ENCODE data around the gene CBY1.
A peak's percentile ranks its signal among the peaks of the same experiment; 100 is the strongest.

The CBY1 gene

DNA sequence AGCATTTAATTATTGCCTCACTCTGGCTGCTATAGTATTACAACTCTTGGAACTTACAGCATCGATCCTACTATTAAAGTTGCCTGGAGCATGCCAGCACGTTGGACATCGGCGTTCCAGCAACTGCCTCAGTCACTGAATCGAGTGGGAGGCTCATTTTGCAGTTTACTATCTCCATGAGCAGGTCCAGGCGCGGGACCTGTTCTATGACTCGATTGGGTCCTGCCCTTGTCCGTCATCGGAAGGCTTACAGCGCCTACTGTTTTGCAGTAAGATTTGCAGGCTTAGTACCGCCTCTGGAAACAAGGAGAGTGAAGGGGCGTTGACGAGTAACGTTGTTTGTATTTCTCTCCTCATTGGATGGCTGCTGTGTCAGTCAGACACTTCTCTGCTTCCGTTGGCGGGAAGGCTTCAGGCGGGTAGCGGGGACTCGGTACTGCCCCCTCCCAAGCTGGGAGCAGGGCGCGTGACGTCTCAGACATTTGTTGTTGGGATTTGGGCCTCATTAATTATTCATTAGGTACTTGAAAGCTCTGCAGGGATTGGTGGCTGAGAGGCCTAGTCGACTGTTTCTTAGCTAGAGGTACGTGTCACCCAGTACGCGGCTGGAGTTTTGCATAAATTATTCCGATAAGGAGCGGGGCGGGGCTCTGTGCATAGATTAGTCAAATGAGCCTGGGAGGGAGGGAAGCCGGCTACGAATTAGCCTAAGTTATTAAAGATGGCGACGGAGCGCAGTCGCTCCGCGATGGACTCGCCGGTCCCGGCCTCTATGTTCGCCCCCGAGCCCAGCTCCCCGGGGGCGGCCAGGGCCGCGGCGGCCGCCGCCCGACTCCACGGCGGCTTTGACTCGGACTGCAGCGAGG, 49.0 kb downstream of the CBY1 start, which contains the start of gene GTPBP1:
TSS of gene GTPBP1 (plus strand) at position 710 of the 866 bp plus-strand sequence. CDS start at position 722, 12 bp downstream.
- DNase-seq: peak; percentile 99

DNA sequence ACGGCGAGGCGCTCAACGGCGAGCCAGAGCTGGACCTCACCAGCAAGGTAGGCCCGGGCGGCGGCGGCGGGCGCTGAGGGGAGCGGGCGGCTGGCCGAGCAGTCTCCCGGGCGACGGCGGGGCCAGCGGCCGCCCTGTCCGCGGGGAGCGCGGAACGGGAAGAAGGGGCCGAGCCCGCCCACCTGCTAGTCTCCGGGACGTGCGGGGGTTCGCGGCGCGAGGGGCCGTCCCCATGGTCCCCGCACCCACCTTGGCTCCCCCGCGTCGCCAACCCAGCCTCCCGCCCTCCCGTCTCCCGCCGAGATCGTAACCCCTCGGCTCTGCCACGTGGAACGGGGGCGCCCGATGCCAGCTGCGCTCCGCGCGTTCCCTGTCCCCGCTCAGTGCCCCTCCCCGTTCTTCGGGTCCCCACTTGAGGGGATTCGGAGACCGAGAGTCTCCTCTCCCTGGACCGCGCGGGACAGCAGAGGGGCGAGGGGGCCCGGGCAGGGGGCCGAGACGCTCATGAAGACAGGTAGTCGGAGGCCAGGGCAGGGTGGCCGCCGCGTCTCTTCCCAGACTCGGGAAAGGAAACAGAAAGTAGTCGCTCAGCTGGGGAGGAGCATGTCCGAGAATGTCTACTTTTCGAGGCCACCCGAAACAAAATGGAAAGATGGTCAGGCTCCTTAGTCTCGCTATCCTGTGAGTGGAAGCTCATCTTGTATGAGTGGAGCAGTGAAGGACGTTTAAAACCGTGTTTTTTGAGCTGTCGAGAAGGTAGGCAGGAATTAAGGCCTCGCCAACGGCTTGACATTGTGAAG, 49.9 kb downstream of the CBY1 start:
- no peak for DNase-seq

DNA sequence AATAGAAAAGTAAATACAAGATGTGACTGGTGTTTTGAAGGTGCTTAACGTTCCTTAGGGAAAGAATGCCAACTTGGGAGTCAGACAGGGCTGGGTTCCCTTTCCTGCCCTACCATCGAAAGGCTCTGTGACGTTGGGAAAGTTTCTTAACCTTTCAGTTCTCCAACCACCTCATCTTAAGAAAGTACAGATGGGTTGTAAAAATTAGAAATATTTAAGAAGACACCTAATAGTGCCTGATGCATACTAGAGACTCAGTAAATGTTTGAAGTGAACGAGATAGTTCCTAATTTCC, 50.4 kb downstream of the CBY1 start:
- DNase-seq: no peak

DNA sequence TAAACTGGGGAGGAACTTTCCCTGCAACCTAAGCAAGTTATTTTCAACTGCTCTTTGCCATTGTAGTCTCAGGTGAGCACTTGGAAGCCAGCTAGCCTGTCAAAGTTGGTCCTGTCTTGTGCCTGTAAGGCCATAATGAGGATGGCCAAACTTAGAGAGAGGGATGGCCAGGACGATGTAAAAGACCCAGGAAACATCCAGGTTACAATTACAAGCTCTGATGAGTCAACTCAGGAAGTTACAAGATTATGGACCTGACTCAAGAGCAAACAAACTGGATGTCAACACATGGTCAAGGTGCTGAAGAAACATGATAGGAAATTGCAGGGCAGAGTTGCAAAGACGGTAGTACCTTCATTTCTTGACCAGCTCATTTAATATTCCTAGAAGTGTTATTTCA, 50.9 kb downstream of the CBY1 start:
- DNase-seq: no peak

DNA sequence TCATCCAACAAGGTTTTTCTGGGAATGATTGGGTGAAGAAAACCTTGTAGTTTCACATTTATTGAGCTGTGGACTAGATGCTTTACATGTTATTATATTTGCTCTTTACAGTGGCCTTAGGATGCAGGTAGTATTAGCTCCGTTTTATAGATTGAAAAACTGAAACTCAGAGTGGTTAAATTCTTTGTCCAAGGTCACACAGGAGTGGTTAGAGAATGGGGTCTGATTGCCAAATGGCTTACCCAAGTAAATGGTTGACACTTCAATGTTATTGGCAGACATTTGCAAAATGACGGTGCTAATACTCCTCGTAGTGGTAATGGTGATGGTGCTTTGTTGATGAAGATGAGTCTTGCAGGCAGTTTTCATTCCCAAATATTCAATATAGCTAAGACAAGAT, 51.5 kb downstream of the CBY1 start:
- no peak for DNase-seq

DNA sequence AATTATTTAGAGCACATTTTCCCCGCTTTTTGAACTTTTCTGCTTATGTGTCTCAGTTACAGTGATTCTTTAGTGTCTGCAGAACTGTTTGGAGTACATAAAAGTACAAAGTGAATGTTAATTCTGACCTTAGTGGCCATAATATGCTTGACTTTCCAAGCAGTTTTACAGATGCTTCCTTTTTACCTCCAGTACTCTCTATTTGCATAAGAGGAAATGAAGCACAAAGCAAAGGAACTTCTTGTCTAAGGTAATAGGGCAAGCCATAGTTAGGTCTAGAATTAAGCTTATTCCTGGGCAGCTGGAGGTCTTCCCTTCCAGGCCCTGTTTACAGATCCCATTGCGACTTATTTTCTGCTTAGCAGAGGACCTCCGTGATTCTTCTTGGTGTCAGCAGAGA, 52.9 kb downstream of the CBY1 start:
- DNase-seq: no peak

DNA sequence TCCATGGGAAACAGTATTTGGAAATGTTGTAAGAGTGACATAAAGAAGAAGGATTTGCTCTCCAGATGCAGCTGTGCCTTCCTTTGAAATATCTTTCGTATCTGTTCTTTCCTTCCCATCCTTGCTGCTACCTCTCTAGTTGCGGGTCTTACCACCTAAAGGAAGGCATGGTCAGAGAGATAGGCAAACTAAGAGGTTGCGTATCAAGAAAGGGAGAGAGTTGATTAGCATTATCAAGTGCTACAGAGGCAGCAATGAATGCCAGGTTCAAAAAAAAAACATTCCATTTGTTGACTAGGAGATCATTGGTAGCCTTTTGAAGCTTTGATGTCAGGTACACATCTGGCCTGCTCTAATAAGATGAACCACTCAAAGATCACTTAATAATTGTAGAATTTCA, 53.9 kb downstream of the CBY1 start:
- no peak for DNase-seq

DNA sequence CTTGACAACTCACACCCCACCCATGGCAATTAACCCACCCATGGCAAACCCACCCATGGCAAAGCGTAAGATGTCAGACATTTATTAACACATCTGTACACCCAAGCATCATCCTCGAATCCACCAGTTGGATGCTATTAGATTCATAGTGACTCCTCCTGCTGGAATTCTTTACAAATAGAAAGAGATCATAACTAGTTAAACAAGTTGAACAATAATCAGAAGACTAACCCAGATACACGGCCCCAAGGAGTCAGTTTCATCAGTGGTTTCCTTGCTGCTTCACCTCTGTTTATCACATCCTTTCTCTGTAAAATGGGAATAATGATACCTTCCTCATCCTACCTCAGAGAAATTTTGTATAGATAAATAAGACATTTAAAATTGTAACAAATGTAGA, 54.4 kb downstream of the CBY1 start:
- DNase-seq: no peak

DNA sequence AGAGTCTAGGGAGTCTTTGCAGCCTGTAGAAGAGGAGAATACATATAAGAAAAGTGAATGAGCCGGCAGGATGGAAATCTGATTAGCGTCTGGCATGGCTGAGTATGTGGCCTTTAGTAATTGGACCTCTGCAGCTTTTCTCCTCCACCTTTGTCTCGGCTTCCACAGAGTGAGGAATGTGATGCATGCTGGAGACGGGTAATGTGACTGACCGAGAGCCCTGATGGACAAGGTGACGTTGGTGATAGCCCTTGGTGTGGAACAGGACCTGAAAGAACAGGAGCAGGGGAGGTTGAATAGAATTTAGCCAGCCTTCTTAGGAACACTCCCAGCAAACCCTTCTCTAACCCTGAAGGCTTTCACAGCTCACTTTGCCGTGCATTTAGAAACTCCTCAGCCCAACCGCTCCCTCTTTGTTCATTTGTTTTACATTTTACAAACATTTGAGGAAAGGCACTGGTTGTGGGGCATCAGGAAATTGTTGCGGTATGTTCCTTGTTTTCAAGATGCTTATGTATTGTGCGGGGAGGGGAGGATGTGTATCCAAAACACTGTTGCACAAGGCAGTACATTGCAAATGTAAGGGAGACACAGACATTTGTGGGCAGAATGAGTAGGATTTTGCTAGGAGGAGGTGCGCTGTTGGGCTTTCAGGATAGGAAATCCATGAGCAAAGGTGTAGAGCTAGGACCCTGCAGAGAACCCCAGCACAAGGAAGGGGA, 56.2 kb downstream of the CBY1 start:
- DNase-seq: no peak

DNA sequence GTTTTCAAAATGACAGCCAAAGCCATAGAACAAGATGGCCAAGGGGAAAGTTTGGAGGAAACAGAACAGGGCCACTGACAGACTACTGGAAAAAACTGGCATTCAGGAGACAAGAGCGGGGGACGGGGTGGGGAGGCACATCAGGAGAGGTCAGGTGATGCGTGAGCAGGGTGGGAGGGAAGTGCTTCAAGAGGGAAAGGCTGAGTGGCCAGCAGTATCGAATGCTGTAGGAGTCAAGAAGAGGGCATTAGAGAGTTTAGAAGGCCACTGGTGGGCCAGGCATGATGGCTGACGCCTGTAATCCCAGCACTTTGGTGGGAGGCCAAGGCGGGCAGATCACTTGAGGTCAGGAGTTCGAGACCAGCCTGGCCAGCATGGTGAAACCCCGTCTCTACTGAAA, 57.5 kb downstream of the CBY1 start:
- no peak for DNase-seq

DNA sequence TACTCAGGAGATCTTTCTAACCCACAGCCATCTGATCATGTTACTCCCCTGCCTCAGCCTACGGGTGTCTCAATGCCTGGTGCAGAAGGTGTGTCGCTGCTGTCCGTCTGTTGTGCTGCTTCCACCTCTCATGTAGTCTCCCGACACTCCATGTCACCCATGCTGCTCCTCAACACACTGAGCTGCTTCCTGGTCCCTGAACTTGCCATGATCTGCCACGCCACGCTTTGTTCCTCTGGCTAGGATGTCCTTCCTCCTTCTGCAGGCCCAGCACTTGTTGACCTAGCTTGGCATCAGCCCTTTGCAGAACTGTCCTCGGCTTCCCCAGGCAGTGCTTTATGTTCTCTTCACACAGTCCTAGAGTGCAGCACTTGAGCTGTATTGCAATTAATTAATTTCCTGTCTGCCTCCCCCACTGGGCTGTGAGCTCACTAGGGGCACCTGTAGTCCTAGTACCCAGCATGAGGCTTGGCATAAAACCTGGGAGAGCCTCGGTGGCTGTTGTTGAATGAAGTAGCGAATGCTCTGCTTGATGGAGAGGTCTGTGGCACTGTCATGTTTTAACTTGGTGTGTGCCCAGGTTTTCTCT, 58.8 kb downstream of the CBY1 start:
- peak; percentile 23 for DNase-seq

DNA sequence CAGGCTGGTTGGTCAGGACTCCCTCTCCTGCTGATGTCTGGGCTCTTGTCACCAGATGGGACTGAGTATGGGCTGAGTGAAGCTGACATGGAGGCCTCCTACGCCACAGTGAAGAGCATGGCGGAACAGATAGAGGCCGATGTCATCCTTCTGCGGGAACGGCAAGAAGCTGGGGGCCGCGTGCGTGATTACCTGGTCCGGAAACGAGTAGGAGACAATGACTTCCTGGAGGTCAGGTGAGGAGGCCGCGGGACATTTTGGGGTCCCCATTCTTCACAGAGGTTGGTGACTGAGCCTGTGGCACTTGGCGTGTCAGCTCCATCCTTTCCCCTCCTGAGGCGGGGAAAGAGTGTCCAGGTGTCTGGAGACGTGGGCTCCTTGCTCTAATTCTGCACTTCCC, 59.4 kb downstream of the CBY1 start:
- DNase-seq: no peak

DNA sequence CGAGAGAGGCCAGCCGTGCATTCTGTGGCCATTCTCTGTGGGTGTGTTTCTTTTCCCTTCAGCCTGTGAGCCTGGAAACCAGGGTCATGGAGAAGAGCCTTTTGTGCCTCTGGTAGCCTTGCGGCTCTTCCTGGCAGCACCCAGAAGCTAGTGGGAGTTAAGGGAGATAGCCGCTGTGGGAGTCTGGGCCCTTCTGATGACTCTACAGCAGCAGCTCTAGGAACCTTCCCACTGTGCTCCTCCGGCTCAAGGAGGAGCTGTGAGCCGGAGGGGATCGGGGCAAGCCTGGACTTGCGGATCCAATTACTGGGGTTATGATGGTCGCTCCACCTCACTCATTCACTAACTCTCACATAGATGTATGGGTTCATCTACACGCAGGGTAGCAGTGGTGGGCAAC, 59.8 kb downstream of the CBY1 start:
- DNase-seq: no peak

DNA sequence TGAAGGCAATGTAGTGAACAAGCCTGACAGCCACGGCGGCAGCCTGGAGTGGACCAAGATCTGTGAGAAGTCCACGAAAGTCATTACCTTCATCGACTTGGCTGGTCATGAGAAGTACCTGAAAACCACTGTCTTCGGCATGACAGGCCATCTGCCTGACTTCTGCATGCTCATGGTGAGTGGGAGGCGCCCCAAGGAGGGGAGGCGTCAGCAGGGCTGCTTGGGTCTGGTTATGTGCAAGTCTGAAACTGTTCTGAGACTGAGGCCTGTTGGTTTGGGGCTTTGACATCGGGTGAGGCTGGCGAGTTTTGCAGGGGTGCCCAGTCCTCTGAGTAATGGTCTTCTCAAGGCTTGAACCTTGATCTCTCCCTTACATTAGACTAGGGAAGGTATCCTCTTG, 60.4 kb downstream of the CBY1 start:
- no peak for DNase-seq

DNA sequence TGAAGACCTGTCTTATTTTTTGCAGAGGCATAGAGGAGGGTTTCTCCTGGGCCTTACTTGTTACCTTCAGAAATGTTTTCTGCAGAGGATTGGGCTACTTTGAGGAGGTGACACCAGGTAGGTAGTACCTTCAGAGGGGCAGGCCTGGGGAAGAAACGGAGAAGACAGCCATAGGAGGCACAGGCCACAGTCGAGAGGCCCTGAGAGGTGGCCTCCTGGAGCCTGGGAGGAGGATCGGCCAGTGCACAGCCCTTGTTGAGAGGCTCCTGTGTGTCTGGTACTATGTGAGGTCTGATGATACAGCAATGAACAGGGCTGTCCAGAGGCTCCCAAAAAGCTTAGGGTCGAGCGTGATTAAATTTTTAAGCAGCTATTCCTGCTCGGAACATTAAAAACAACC, 60.8 kb downstream of the CBY1 start:
- DNase-seq: no peak

DNA sequence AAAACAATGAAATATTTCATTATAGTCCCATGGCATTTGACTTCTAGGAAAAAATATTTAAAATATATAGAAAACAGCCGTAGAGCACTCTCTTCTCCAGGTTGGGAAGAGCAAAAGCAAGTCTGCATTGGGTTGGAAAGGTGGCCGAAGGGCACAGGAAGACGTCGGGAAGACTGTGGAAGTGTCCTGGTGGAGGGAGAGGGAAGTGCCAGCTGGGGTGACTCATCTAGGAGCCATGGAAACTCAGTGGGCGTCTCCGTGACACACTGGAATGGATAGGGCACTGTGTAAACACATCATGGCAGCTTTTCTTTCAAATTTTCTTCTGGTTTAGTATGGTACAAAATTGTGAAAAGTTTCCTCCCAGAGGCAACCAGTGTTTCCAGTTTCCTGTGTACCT, 62.0 kb downstream of the CBY1 start:
- peak; percentile 14 for DNase-seq

DNA sequence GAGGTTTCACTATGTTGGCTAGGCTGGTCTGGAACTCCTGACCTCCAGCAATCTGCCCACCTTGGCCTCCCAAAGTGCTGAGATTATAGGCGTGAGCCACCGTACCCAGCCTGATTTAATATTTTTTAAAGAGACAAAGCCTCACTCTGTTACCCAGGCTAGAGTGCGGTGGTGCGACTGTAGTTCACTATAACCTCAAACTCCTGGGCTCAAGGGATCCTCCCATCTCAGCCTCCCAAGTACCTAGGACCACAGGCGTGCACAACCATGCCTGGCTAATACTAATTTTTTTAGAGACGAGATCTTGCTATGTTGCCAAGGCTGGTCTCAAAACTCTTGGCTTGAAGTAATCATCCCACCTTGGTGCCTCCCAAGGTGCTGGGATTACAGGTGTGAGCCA, 62.8 kb downstream of the CBY1 start:
- no peak for DNase-seq

DNA sequence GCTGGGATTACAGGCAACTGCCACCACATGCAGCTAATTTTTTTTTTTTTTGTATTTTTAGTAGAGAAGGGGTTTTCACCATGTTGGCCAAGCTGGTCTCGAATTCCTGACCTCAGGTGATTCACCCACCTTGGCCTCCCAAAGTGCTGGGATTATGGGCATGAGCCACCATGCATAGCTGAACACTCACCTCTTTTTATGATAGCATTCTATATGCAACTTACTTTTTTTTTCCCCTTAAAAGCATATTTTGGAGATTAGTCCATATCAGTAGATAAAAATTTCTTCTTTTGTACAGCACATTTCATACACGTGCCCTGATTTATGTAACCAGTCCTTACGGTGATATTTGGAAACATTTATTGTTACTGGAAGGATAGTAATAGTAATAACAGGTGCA, 63.9 kb downstream of the CBY1 start:
- DNase-seq: no peak

DNA sequence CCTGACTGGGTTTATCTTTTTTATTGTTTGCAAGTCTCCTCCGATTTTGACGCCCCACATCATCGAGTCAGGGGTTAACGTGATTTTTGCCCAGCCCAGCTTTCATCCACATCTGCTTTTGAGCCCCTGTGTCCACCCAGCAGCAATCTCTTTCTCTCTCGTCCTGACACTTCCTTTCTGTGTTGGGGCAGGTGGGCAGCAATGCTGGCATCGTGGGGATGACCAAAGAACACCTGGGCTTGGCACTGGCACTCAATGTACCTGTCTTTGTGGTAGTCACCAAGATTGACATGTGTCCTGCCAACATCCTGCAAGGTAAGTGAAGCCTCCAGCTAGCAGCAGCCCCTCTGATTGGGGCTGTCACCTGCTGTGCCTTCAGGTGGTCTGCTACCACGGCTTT, 65.1 kb downstream of the CBY1 start:
- no peak for DNase-seq
